Ishikawa (cell line): ENCODE measurements around the gene TBC1D23.

ENCODE experiments used
- EP300 ChIP-seq: IDR thresholded peaks from 2 replicates; pipeline ENCODE4 v1.6.1; 2012; ENCODE audit warnings: borderline replicate concordance
- TAF1 ChIP-seq: IDR thresholded peaks from 2 replicates; pipeline ENCODE4 v1.6.1; 2012; ENCODE audit warnings: low read depth, mild to moderate bottlenecking
- YY1 ChIP-seq: IDR thresholded peaks from 2 replicates; pipeline ENCODE4 v1.6.1; 2012; ENCODE audit warnings: low read depth

GRCh38 chr3:100257586-100257985 is 3.2 kb upstream of the TBC1D23 start:
- TF ChIP-seq TAF1 (no peak), EP300 (no peak), YY1 (no peak)
